SHP77 treated with DMSO at 0.1 percent for 48 hours (cell line): ENCODE results near the gene AIF1L.

Source experiments
- DNase-seq: peaks from one replicate; lab custom pipeline; 2025; lab: John Stamatoyannopoulos, UW

Gene AIF1L

DNA sequence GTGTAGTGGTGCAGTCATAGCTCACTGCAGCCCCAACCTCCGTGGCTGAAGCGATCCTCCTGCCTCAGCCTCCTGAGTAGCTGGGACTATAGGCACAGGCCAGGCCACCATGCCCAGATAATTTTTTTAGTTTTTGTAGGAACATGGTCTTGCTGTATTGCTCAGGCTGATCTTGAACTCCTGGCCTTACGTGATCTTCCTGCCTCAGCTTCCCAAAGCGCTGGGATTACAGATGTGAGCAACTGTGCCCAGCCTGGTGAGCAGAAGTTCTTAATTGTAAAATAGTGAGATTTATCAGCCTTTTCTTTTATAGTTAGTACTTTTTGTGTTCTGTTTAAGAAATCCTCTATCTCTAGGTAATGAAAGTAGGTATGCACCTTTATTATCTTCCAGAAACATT is 71.6 kb downstream of the AIF1L start:
- no peak for DNase-seq

DNA sequence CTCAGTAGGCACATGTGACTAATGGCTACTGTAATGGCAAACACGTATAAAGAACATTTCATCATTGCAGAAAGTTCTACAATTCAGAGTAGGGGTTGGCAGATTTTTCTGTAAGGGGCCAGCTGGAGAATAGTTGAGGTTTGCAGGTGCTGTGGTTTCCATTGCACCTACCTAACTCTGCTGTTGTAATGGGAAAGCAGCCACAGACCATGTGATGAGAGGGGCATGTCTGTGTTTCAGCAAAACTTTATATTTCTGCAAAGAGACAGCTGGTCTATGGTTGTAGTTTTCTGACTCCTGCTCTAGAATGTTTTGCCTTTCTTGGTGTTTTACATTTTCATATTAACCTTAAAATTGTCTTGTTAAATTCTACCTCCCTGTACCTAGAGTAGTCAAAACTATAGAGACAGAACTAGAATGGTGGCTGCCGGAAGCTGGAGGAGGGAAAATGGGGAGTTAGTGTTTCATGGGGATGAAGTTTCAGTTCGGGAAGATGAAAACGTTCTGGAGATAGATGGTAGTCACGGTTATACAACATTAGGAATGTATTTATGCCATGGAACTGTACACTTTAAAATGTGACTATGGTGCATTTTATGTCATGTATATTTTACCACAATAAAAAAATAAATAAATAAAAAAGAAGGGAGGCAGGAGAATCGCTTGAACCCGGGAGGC is 73.4 kb downstream of the AIF1L start:
- DNase-seq, result no peak
